ENCODE measurements around the gene FGFR3.

The FGFR3 gene

GRCh38 chr4:1792832-1793495 lies at the start of gene FGFR3:
Gene FGFR3, plus strand, starts transcription at chr4:1793293. Its CDS starts 642 bp downstream, at chr4:1793935.
- peaks cover 0 to 29% (median 19%) of the 10 kb centered on the region in 4 donors for H3K4me1 ChIP-seq
- H3K27ac ChIP-seq, result no peak within 1 kb of the TSS
- DNase-seq, result no peak
- peaks cover 0 to 66% of the 10 kb centered on the region in 2 donors for H3K27me3 ChIP-seq
- no peaks in the 10 kb centered on the region for H3K36me3 ChIP-seq
- intact Hi-C loops (cut with DNase I; ENCODE audit: low total_unique reads), result loop anchor here (5.0 kb wide), 1 partner anchor 699 kb away; no protein-coding TSS in a partner anchor
- no peaks in the 10 kb centered on the region for H3K9me3 ChIP-seq
- TF ChIP-seq CTCF (IDR thresholded peaks at IDR 0.05), result no peak
- peak within 1 kb of the TSS; percentile 44 to 58 for H3K4me3 ChIP-seq

GRCh38 chr4:1743551-1743950 lies 49.5 kb upstream of the FGFR3 start:
- Histone ChIP-seq H3K36me3 (peaks cover under 1 to 28% (median 14%) of the 10 kb centered on the region in 3 donors), H3K27me3 (peaks cover 0 to 19% of the 10 kb centered on the region in 2 donors), H3K27ac (no peak overlapping the region), H3K4me1 (peaks cover 0 to 8% (median 0%) of the 10 kb centered on the region in 4 donors), H3K9me3 (peaks cover 0 to 8% (median 0%) of the 10 kb centered on the region in 3 donors), H3K4me3 (no peak overlapping the region)
- DNase-seq, result no peak
- TF ChIP-seq CTCF (IDR thresholded peaks at IDR 0.05), result no peak
- intact Hi-C loops (cut with DNase I; ENCODE audit: low total_unique reads), result no loop called here

- H3K36me3 ChIP-seq, result peaks cover 0 to 28% (median 11%) of the 10 kb centered on the region in 3 donors
These were observed 49.1 kb upstream of the FGFR3 start for GRCh38 chr4:1743975-1744374.

GRCh38 chr4:1744552-1744951 lies 48.5 kb upstream of the FGFR3 start:
- Histone ChIP-seq H3K4me3 (no peak overlapping the region), H3K9me3 (no peaks in the 10 kb centered on the region), H3K27me3 (peaks cover 0 to 25% of the 10 kb centered on the region in 2 donors), H3K36me3 (peaks cover 0 to 28% (median 6%) of the 10 kb centered on the region in 3 donors), H3K27ac (no peak overlapping the region), H3K4me1 (peaks cover 0 to 11% (median 0%) of the 10 kb centered on the region in 4 donors)
- no peak for DNase-seq
- TF ChIP-seq CTCF (IDR thresholded peaks at IDR 0.05), result no peak
- intact Hi-C loops (cut with DNase I; ENCODE audit: low total_unique reads), result no loop called here

More at GRCh38 chr4:1743975-1744374, 49.1 kb upstream of the FGFR3 start:
- H3K4me3 ChIP-seq, result no peak overlapping the region
- no peak for DNase-seq
- peaks cover 0 to 11% (median 0%) of the 10 kb centered on the region in 4 donors for H3K4me1 ChIP-seq
- H3K9me3 ChIP-seq, result peaks cover 0 to 4% (median 0%) of the 10 kb centered on the region in 3 donors
- no peak overlapping the region for H3K27ac ChIP-seq
- intact Hi-C loops (cut with DNase I; ENCODE audit: low total_unique reads), result no loop called here
- TF ChIP-seq CTCF (IDR thresholded peaks at IDR 0.05), result no peak
- H3K27me3 ChIP-seq, result peaks cover 0 to 21% of the 10 kb centered on the region in 2 donors

GRCh38 chr4:1745165-1745564 lies 47.9 kb upstream of the FGFR3 start:
- peaks cover 0 to 31% of the 10 kb centered on the region in 2 donors for H3K27me3 ChIP-seq
- no peak for TF ChIP-seq CTCF (IDR thresholded peaks at IDR 0.05)
- H3K36me3 ChIP-seq, result peaks cover 0 to 28% (median 6%) of the 10 kb centered on the region in 3 donors
- H3K4me1 ChIP-seq, result peaks cover 0 to 11% (median 0%) of the 10 kb centered on the region in 4 donors
- intact Hi-C loops (cut with DNase I; ENCODE audit: low total_unique reads), result loop anchor here (5.0 kb wide), 1 partner anchor 152 kb away; no protein-coding TSS in a partner anchor
- H3K4me3 ChIP-seq, result no peak overlapping the region
- H3K27ac ChIP-seq, result no peak overlapping the region
- no peaks in the 10 kb centered on the region for H3K9me3 ChIP-seq
- DNase-seq, result no peak

Measured in tibial artery (tissue), 4 donors.